Stimulated activated CD4-positive, alpha-beta T cell treated with anti-CD3 and anti-CD28 coated beads, Interleukin-15, amount 100 ng/mL, for 48 hours (primary cell): Measurements from ENCODE around the gene ANK2.

ENCODE experiments used
- DNase-seq, 2 donors: peaks; one replicate each; pipeline ENCODE4 v3.0.0-alpha.2; 2020; ENCODE audit warnings: low read depth in 2 of 2

The ANK2 gene

GRCh38 chr4:113394730-113395530, 345.5 kb downstream of the ANK2 start:
- DNase-seq: peak; percentile 4 to 34

- no peak for DNase-seq
Measured at GRCh38 chr4:113397114-113397701, 347.8 kb downstream of the ANK2 start.

- DNase-seq: no peak
Measured at GRCh38 chr4:113398441-113399143, 349.1 kb downstream of the ANK2 start.

- no peak for DNase-seq
Measured at GRCh38 chr4:113404167-113404571, 354.7 kb downstream of the ANK2 start.

- DNase-seq: no peak
Measured at GRCh38 chr4:113404841-113405240, 355.4 kb downstream of the ANK2 start.

- no peak for DNase-seq
Measured at GRCh38 chr4:113405874-113406722, 356.6 kb downstream of the ANK2 start.

GRCh38 chr4:113406723-113407016, 357.2 kb downstream of the ANK2 start:
- DNase-seq: no peak

GRCh38 chr4:113407409-113407808, 358.0 kb downstream of the ANK2 start:
- DNase-seq: no peak

- DNase-seq: no peak
Measured at GRCh38 chr4:113409181-113409580, 359.7 kb downstream of the ANK2 start.

GRCh38 chr4:113410686-113411085, 361.2 kb downstream of the ANK2 start:
- no peak for DNase-seq

GRCh38 chr4:113411496-113411938, 362.1 kb downstream of the ANK2 start:
- DNase-seq: no peak

- no peak for DNase-seq
Measured at GRCh38 chr4:113419631-113420030, 370.2 kb downstream of the ANK2 start.

GRCh38 chr4:113420938-113421337, 371.5 kb downstream of the ANK2 start:
- DNase-seq: no peak

- no peak for DNase-seq
Measured at GRCh38 chr4:113423631-113424030, 374.2 kb downstream of the ANK2 start.

- no peak for DNase-seq
Measured at GRCh38 chr4:113433116-113433515, 383.7 kb downstream of the ANK2 start.
